ENCODE data around the gene AGPS. TPM values are rescaled to one million over a fixed set of nuclear protein-coding genes. Genes with fewer than 3 reads are reported as not detected.
A peak's percentile ranks its signal among the peaks of the same experiment; 100 is the strongest.

The AGPS gene
- total RNA-seq, 1 donor from 2014 or later, result 54.4 TPM

DNA sequence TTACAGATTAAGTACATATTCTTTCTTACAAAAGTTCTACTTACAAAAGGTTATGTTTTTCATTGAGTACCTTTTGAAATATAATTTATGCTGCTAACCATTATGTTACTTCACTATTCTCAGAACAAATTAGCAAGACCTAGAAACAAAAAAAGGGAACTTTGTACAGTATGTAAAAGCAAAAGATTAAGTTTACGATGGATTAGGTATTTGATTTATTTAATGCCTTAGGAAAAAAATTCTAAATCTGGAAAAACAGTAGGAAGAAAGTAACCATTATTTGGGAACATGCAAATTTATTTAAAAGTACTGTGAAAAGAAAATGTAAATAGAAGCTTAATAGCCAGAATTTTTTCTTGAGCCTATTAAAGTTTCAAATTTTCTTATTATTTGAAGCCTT is 144.6 kb downstream of the AGPS start:
- TF ChIP-seq, protein P1, sequence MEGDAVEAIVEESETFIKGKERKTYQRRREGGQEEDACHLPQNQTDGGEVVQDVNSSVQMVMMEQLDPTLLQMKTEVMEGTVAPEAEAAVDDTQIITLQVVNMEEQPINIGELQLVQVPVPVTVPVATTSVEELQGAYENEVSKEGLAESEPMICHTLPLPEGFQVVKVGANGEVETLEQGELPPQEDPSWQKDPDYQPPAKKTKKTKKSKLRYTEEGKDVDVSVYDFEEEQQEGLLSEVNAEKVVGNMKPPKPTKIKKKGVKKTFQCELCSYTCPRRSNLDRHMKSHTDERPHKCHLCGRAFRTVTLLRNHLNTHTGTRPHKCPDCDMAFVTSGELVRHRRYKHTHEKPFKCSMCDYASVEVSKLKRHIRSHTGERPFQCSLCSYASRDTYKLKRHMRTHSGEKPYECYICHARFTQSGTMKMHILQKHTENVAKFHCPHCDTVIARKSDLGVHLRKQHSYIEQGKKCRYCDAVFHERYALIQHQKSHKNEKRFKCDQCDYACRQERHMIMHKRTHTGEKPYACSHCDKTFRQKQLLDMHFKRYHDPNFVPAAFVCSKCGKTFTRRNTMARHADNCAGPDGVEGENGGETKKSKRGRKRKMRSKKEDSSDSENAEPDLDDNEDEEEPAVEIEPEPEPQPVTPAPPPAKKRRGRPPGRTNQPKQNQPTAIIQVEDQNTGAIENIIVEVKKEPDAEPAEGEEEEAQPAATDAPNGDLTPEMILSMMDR (IDR thresholded peaks at IDR 0.05; ENCODE audit: unreplicated experiment), result no peak
- H3K4me1 Mint-ChIP-seq (ENCODE audit: unreplicated experiment), result peaks cover 7% of the 10 kb centered on the region
- no peak for DNase-seq (ENCODE audit: low spot score)
- H3K27ac Mint-ChIP-seq (ENCODE audit: unreplicated experiment), result no peak overlapping the region
- no peaks in the 10 kb centered on the region for H3K9me3 Mint-ChIP-seq (ENCODE audit: unreplicated experiment)
- no peaks in the 10 kb centered on the region for H3K27me3 Mint-ChIP-seq (ENCODE audit: unreplicated experiment)
- no peak overlapping the region for H3K4me3 Mint-ChIP-seq (ENCODE audit: unreplicated experiment)
- no peaks in the 10 kb centered on the region for H3K36me3 Mint-ChIP-seq (ENCODE audit: low read depth, unreplicated experiment)

DNA sequence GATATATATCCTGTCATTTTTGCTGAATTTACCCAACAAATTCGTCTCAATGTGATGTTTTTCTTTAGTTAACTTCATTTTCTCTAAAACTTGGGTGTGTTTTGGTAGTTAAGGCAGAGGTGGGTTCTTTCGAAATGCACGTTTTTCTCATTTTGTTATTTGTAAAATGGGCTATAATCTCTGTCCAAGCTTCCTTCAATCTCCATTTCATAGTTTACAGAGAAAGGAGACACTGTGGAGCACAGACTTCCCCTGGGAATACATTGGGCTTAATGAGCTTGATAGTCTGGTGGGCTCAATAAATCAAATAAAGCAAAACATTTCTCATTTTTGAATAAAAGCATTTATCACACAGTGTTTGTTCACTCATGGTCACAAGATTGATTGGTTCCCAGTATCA is 145.1 kb downstream of the AGPS start:
- Mint-ChIP-seq H3K4me3 (ENCODE audit: unreplicated experiment) (no peak overlapping the region), H3K27ac (ENCODE audit: unreplicated experiment) (peak overlapping the region; percentile 81), H3K27me3 (ENCODE audit: unreplicated experiment) (no peaks in the 10 kb centered on the region), H3K9me3 (ENCODE audit: unreplicated experiment) (no peaks in the 10 kb centered on the region), H3K4me1 (ENCODE audit: unreplicated experiment) (peaks cover 7% of the 10 kb centered on the region), H3K36me3 (ENCODE audit: low read depth, unreplicated experiment) (no peaks in the 10 kb centered on the region)
- TF ChIP-seq, protein P1 (IDR thresholded peaks at IDR 0.05; ENCODE audit: unreplicated experiment), result no peak
- no peak for DNase-seq (ENCODE audit: low spot score)

DNA sequence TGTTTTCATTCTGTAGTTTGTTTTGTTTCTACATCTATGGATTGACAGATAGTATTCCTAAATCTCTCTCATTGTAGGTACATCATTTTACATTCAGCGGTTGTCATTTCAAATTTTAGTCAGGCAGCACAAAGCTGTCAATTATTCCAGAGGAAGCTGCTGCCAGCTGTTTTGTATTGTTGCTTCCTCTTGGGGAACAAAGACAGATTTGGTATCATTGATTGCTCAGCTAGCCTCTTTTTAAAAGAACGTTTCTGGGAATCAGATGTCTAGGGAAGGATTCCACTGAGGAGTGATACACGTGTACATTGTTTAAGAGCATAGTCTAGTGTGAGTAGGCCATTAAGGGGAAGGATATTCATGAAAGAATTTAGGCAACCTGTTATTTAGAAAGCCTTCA is 145.8 kb downstream of the AGPS start:
- Mint-ChIP-seq H3K9me3 (ENCODE audit: unreplicated experiment) (no peaks in the 10 kb centered on the region), H3K27ac (ENCODE audit: unreplicated experiment) (peak overlapping the region; percentile 89), H3K27me3 (ENCODE audit: unreplicated experiment) (no peaks in the 10 kb centered on the region), H3K36me3 (ENCODE audit: low read depth, unreplicated experiment) (no peaks in the 10 kb centered on the region), H3K4me1 (ENCODE audit: unreplicated experiment) (peaks cover 7% of the 10 kb centered on the region), H3K4me3 (ENCODE audit: unreplicated experiment) (no peak overlapping the region)
- TF ChIP-seq, protein P1 (IDR thresholded peaks at IDR 0.05; ENCODE audit: unreplicated experiment), result no peak
- no peak for DNase-seq (ENCODE audit: low spot score)

DNA sequence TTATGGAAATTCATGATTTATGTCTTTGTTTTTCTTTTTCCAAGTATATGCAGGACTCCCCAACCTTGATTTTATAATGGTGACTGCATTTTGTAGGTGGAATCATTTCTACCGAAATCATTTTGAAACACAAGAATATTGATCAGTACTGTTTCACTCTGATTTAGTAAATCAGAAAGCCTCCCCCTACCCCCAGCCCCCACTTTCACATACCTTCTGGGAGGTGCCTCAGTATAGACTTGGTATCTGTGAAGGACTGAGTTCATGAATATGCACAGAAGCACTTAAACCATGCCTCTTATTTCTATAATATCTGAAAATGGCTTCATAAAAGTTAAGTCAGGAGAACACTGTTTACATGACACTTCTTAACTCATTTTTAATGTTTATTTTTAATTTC is 147.7 kb downstream of the AGPS start:
- Mint-ChIP-seq H3K4me3 (ENCODE audit: unreplicated experiment) (no peak overlapping the region), H3K9me3 (ENCODE audit: unreplicated experiment) (no peaks in the 10 kb centered on the region), H3K27ac (ENCODE audit: unreplicated experiment) (no peak overlapping the region), H3K36me3 (ENCODE audit: low read depth, unreplicated experiment) (peaks cover 10% of the 10 kb centered on the region), H3K27me3 (ENCODE audit: unreplicated experiment) (no peaks in the 10 kb centered on the region), H3K4me1 (ENCODE audit: unreplicated experiment) (peaks cover 7% of the 10 kb centered on the region)
- DNase-seq (ENCODE audit: low spot score), result no peak
- TF ChIP-seq, protein P1 (IDR thresholded peaks at IDR 0.05; ENCODE audit: unreplicated experiment), result no peak

DNA sequence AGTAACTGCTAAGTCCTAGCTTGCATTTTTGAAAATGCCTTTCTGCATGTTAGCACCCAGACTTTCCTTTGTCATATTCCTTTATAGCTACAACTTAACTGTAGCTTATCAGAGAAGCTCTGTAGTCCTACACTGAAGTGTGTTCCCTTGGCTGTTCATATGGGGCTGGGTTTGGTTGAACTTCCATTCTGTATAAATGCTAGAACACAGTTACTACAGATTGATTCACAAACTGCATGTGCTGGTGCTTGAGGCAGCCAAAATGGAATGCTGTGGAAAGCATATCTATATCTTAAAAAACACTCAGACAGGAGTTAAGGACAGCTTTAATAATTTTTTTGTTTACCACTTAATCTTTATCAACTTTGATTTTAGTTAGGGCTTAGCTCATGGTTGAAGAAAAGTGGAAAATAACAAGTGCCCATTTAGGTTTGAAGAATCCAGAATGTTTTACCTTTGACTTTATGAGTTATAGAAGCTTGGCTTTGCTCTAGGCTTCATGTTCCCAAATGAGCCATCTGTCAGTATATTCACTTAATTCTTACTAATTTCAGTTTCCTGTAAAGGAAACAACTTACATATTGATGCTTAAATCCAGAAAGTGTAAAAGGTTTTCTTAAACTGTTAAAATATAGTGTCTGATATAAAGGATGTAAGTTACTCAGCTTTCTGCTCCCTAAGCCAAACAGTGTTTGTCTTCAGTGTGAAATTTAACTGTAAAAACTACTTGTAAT is 148.9 kb downstream of the AGPS start:
- Mint-ChIP-seq H3K27me3 (ENCODE audit: unreplicated experiment) (peaks cover 4% of the 10 kb centered on the region), H3K27ac (ENCODE audit: unreplicated experiment) (no peak overlapping the region), H3K4me3 (ENCODE audit: unreplicated experiment) (no peak overlapping the region)

More for the DNA sequence above, 148.9 kb downstream of the AGPS start:
- DNase-seq (ENCODE audit: low spot score), result no peak
- Mint-ChIP-seq H3K36me3 (ENCODE audit: low read depth, unreplicated experiment) (peaks cover 19% of the 10 kb centered on the region), H3K9me3 (ENCODE audit: unreplicated experiment) (peaks cover 7% of the 10 kb centered on the region), H3K4me1 (ENCODE audit: unreplicated experiment) (peaks cover 7% of the 10 kb centered on the region)
- TF ChIP-seq, protein P1 (IDR thresholded peaks at IDR 0.05; ENCODE audit: unreplicated experiment), result no peak

Data from endothelial cell (in vitro differentiated cells).